ENCODE data around the gene GNG12.

DNA sequence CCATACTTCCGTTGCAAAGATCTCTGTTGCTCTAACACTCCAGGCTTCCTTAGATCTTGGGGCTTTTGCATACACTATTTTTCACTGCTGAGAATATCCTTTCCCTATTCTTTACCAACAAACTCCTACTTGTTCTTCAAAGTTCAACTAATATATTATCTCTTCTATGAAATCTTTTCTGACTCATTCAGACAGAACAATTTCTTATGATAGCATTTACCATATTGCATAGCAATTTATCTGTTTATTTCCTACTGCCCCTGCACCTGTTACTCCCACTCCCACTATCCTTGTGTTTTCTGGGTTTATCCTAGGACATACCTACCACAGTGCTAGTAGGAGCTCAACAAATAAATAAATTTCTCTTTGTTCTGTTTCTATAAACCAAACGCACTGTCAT lies 137.3 kb downstream of the GNG12 start:
- TF ChIP-seq, protein P1, sequence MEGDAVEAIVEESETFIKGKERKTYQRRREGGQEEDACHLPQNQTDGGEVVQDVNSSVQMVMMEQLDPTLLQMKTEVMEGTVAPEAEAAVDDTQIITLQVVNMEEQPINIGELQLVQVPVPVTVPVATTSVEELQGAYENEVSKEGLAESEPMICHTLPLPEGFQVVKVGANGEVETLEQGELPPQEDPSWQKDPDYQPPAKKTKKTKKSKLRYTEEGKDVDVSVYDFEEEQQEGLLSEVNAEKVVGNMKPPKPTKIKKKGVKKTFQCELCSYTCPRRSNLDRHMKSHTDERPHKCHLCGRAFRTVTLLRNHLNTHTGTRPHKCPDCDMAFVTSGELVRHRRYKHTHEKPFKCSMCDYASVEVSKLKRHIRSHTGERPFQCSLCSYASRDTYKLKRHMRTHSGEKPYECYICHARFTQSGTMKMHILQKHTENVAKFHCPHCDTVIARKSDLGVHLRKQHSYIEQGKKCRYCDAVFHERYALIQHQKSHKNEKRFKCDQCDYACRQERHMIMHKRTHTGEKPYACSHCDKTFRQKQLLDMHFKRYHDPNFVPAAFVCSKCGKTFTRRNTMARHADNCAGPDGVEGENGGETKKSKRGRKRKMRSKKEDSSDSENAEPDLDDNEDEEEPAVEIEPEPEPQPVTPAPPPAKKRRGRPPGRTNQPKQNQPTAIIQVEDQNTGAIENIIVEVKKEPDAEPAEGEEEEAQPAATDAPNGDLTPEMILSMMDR (IDR thresholded peaks at IDR 0.05) = no peak
- TF ChIP-seq EZH2 (IDR thresholded peaks at IDR 0.05; ENCODE audit: borderline replicate concordance, insufficient read depth, low read depth, low read length, poor library complexity, severe bottlenecking) = no peak
